Liver (tissue), 9 donors: ENCODE results near the gene SORD. TPM values are rescaled to one million over a fixed set of nuclear protein-coding genes. Genes with fewer than 3 reads are reported as not detected.

Experiments
- DNase-seq: peaks from one replicate; pipeline ENCODE4 v3.0.0-alpha.2; 2017; ENCODE audit warnings: low spot score
- H3K27ac ChIP-seq, 2 donors: one replicate each; pipeline ENCODE4 v1.7.0; 2013; ENCODE audit warnings: inconsistent platforms in 2 of 2, low read length in 2 of 2, control low read depth in 1 of 2, low read depth in 1 of 2, mild to moderate bottlenecking in 1 of 2
- H3K27me3 ChIP-seq, 4 donors: one replicate each; pipeline versions ENCODE4 v1.6.1 to v1.7.0; 2013; ENCODE audit warnings: low read length in 3 of 4, inconsistent platforms in 1 of 4, mild to moderate bottlenecking in 1 of 4, moderate library complexity in 1 of 4; ENCODE audit not compliant: control insufficient read depth in 4 of 4, insufficient read depth in 4 of 4
- H3K36me3 ChIP-seq, 4 donors: one replicate each; pipeline versions ENCODE4 v1.6.1 to v1.7.0; 2013; ENCODE audit warnings: low read length in 3 of 4, mild to moderate bottlenecking in 3 of 4, low read depth in 1 of 4, moderate library complexity in 1 of 4; ENCODE audit not compliant: control insufficient read depth in 4 of 4, insufficient read depth in 3 of 4
- H3K4me1 ChIP-seq, 4 donors: one replicate each; pipeline versions ENCODE4 v1.6.1 to v1.7.0; 2013; ENCODE audit warnings: low read length in 3 of 4, mild to moderate bottlenecking in 3 of 4, moderate library complexity in 1 of 4; ENCODE audit not compliant: control insufficient read depth in 4 of 4, insufficient read depth in 4 of 4
- H3K4me3 ChIP-seq, 3 donors: one replicate each; pipeline versions ENCODE4 v1.6.1 to v1.7.0; 2013; ENCODE audit warnings: low read length in 3 of 3, control low read depth in 1 of 3, low read depth in 1 of 3, mild to moderate bottlenecking in 1 of 3
- H3K9ac ChIP-seq, 2 donors: one replicate each; pipeline ENCODE4 v1.7.0; 2013; ENCODE audit warnings: low read length in 2 of 2, mild to moderate bottlenecking in 2 of 2, moderate library complexity in 2 of 2, control low read depth in 1 of 2, low read depth in 1 of 2
- H3K9me3 ChIP-seq, 4 donors: one replicate each; pipeline versions ENCODE4 v1.6.1 to v1.7.0; 2013; ENCODE audit warnings: low read length in 3 of 4; ENCODE audit not compliant: control insufficient read depth in 4 of 4
- FOXA2 ChIP-seq: IDR thresholded peaks from 2 replicates; pipeline ENCODE4 v1.6.1; 2016; ENCODE audit warnings: antibody characterized with exemption
- GABPA ChIP-seq, 2 donors: IDR thresholded peaks in 1 of 2; conservative IDR thresholded peaks in 1 of 2; 2 replicates each; pipeline ENCODE4 v1.6.1; 2016; ENCODE audit warnings: antibody characterized with exemption in 2 of 2, mild to moderate bottlenecking in 1 of 2, moderate library complexity in 1 of 2
- HNF4A ChIP-seq, 2 donors: conservative IDR thresholded peaks; 2 replicates each; pipeline ENCODE4 v1.6.1; 2016; ENCODE audit warnings: antibody characterized with exemption in 2 of 2, mild to moderate bottlenecking in 2 of 2
- HNF4G ChIP-seq: IDR thresholded peaks from 2 replicates; pipeline ENCODE4 v1.6.1; 2016; ENCODE audit warnings: antibody characterized with exemption
- NR2F2 ChIP-seq: IDR thresholded peaks from 2 replicates; pipeline ENCODE4 v1.6.1; 2016; ENCODE audit warnings: antibody characterized with exemption
- RXRA ChIP-seq, 2 donors: IDR thresholded peaks; 2 replicates each; pipeline ENCODE4 v1.6.1; 2017 to 2018; ENCODE audit warnings: antibody characterized with exemption in 2 of 2, mild to moderate bottlenecking in 1 of 2
- SP1 ChIP-seq: IDR thresholded peaks from 2 replicates; pipeline ENCODE4 v1.6.1; 2018; ENCODE audit warnings: antibody characterized with exemption, mild to moderate bottlenecking
- YY1 ChIP-seq: IDR thresholded peaks from 2 replicates; pipeline ENCODE4 v1.6.1; 2016; ENCODE audit warnings: antibody characterized with exemption, mild to moderate bottlenecking
- WGBS: extraction: QIAGEN DNeasy Blood & Tissue Kit; methylation state at CpG from one replicate; pipeline ENCODE4 v1.1.7; 2013; 5-methylcytosine and 5-hydroxymethylcytosine counted together
- polyA plus RNA-seq, 2 donors: library from polyadenylated mRNA; stranded (reverse) in 1 of 2; unstranded in 1 of 2; fragments of 200-250 nt in 1 of 2; fragments of >200 nt in 1 of 2; fragmentation: Nextera tagmentation in 1 of 2; extraction: Ambion mirVana in 1 of 2; gene quantifications; one replicate each; pipeline versions ENCODE4 v1.2.1 to v1.2.3, GENCODE V29; 2013 to 2015
- total RNA-seq, 2 donors: library from RNA; depleted of rRNA; stranded (reverse); fragments of >200 nt; gene quantifications; one replicate each; pipeline ENCODE4 v1.2.3, GENCODE V29; 2014
- TF ChIP-seq, protein P1 (sequence below): IDR thresholded peaks from 2 replicates; pipeline ENCODE4 v1.6.1; 2016; ENCODE audit warnings: antibody characterized with exemption, mild to moderate bottlenecking
- TF ChIP-seq, protein P2 (sequence below): IDR thresholded peaks from 2 replicates; pipeline ENCODE4 v1.6.1; 2016; ENCODE audit warnings: antibody characterized with exemption
- donor health status: healthy.
- donor health status: healthy.
- donor health status: healthy.
- donor health status: healthy.
- donor health status: healthy.

The SORD gene
- total and polyA plus RNA-seq, 4 donors, result 75.5 to 169 (median 167) TPM

DNA sequence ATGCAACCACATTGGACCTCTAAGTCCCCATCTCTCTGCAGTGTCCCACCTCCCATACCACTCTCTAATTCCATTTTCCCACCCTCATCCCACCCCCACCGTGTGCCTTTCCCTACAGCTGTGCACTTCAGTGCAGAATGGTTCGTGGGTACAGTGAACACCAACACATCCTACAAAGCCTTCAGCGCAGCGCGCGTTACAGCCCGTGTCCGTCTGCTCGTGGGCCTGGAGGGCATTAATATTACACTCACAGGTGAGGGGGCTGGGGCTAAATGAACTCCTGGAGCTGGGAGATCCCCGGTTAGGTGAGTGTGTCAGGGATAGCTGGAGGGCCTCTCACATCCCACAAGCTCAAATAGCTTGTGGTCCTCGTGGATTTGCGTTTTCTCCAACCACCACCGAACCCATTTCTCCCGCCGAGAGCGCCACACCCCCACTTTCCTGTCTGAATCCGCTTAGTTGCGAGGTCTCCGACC is 93.0 kb downstream of the SORD start:
- no peaks in the 10 kb centered on the region for H3K9me3 ChIP-seq
- WGBS, result 38% methylated on average over 19 of the region's 19 CpGs
- no peak for TF ChIP-seq SP1
- TF ChIP-seq, protein P1, sequence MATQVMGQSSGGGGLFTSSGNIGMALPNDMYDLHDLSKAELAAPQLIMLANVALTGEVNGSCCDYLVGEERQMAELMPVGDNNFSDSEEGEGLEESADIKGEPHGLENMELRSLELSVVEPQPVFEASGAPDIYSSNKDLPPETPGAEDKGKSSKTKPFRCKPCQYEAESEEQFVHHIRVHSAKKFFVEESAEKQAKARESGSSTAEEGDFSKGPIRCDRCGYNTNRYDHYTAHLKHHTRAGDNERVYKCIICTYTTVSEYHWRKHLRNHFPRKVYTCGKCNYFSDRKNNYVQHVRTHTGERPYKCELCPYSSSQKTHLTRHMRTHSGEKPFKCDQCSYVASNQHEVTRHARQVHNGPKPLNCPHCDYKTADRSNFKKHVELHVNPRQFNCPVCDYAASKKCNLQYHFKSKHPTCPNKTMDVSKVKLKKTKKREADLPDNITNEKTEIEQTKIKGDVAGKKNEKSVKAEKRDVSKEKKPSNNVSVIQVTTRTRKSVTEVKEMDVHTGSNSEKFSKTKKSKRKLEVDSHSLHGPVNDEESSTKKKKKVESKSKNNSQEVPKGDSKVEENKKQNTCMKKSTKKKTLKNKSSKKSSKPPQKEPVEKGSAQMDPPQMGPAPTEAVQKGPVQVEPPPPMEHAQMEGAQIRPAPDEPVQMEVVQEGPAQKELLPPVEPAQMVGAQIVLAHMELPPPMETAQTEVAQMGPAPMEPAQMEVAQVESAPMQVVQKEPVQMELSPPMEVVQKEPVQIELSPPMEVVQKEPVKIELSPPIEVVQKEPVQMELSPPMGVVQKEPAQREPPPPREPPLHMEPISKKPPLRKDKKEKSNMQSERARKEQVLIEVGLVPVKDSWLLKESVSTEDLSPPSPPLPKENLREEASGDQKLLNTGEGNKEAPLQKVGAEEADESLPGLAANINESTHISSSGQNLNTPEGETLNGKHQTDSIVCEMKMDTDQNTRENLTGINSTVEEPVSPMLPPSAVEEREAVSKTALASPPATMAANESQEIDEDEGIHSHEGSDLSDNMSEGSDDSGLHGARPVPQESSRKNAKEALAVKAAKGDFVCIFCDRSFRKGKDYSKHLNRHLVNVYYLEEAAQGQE, result no peak
- H3K36me3 ChIP-seq, result no peaks in the 10 kb centered on the region
- H3K9ac ChIP-seq, result no peak overlapping the region
- no peak for DNase-seq
- no peak overlapping the region for H3K4me3 ChIP-seq
- H3K27me3 ChIP-seq, result peaks cover 4 to 15% (median 7%) of the 10 kb centered on the region in 4 donors
- no peak overlapping the region for H3K27ac ChIP-seq
- peaks cover 14 to 43% (median 28%) of the 10 kb centered on the region in 4 donors for H3K4me1 ChIP-seq

DNA sequence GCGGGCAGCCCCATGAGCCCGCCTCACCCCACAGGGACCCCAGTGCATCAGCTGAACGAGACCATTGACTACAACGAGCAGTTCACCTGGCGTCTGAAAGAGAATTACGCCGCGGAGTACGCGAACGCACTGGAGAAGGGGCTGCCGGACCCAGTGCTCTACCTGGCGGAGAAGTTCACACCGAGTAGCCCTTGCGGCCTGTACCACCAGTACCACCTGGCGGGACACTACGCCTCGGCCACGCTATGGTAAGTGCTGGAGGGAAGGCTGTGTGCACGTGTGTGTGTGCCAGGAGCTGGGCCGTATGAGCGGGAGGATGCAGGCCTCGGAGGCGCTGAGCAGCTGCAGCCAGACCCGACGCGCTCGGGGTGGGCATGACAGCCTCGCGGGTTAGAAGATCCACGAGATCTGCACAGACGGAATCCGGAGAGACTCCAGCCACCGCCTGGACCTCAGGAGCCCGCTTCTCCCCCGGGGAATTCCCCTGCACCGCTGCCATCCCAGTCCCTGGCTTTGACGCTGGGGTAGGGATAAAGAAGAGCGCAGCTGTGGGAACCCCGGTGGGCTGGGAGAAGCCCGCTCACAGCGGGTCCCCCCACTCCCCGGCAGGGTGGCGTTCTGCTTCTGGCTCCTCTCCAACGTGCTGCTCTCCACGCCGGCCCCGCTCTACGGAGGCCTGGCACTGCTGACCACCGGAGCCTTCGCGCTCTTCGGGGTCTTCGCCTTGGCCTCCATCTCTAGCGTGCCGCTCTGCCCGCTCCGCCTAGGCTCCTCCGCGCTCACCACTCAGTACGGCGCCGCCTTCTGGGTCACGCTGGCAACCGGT is 93.7 kb downstream of the SORD start:
- Histone ChIP-seq H3K9me3 (no peaks in the 10 kb centered on the region), H3K36me3 (no peaks in the 10 kb centered on the region), H3K9ac (no peak overlapping the region), H3K4me1 (peaks cover 14 to 43% (median 28%) of the 10 kb centered on the region in 4 donors), H3K4me3 (no peak overlapping the region), H3K27me3 (peaks cover 4 to 14% (median 7%) of the 10 kb centered on the region in 4 donors), H3K27ac (no peak overlapping the region)
- TF ChIP-seq YY1 (no peak), HNF4A (conservative IDR thresholded peaks at IDR 0.05) (no peak), FOXA2 (no peak), SP1 (no peak), HNF4G (no peak), GABPA (IDR thresholded peaks at IDR 0.05 in 1 of 2, conservative IDR thresholded peaks at IDR 0.05 in 1 of 2) (no peak), RXRA (IDR thresholded peaks at IDR 0.05) (no peak), NR2F2 (no peak)
- TF ChIP-seq, protein P2, sequence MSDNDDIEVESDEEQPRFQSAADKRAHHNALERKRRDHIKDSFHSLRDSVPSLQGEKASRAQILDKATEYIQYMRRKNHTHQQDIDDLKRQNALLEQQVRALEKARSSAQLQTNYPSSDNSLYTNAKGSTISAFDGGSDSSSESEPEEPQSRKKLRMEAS, result no peak
- TF ChIP-seq, protein P1, result no peak
- 15% methylated on average over 65 of the region's 65 CpGs for WGBS
- no peak for DNase-seq
